Memory B cell (primary cell): ENCODE data around the gene IL17REL.
"Not testable (repeated sequence)": the region's sequence is repeated elsewhere in the genome, so short reads cannot be mapped to it uniquely, and the experiment has no call there.

Experiments
- ATAC-seq: fragments of 150-1000 bp; cut with Tn5 transposase; 2 replicates; pipeline ENCODE4 v1.10.0; 2021; ENCODE audit warnings: low read depth, mild to moderate bottlenecking, moderate library complexity
- DNase-seq, 2 donors: peaks; one replicate each; pipeline ENCODE4 v3.0.0; 2022; ENCODE audit warnings: low spot score in 2 of 2
- H3K27ac Mint-ChIP-seq: one replicate; pipeline ENCODE4 v1.8.0; 2022; ENCODE audit warnings: mild to moderate bottlenecking, moderate library complexity, mixed read lengths
- H3K27me3 Mint-ChIP-seq: one replicate; pipeline ENCODE4 v1.8.0; 2022; ENCODE audit warnings: mixed read lengths
- H3K36me3 Mint-ChIP-seq: one replicate; pipeline ENCODE4 v1.8.0; 2022; ENCODE audit warnings: mild to moderate bottlenecking, mixed read lengths
- H3K4me1 Mint-ChIP-seq: one replicate; pipeline ENCODE4 v1.8.0; 2022; ENCODE audit warnings: mixed read lengths
- H3K4me3 Mint-ChIP-seq: one replicate; pipeline ENCODE4 v1.8.0; 2022; ENCODE audit warnings: mild to moderate bottlenecking, moderate library complexity, mixed read lengths
- H3K9me3 Mint-ChIP-seq: one replicate; pipeline ENCODE4 v1.8.0; 2022; ENCODE audit warnings: mixed read lengths

IL17REL gene

DNA sequence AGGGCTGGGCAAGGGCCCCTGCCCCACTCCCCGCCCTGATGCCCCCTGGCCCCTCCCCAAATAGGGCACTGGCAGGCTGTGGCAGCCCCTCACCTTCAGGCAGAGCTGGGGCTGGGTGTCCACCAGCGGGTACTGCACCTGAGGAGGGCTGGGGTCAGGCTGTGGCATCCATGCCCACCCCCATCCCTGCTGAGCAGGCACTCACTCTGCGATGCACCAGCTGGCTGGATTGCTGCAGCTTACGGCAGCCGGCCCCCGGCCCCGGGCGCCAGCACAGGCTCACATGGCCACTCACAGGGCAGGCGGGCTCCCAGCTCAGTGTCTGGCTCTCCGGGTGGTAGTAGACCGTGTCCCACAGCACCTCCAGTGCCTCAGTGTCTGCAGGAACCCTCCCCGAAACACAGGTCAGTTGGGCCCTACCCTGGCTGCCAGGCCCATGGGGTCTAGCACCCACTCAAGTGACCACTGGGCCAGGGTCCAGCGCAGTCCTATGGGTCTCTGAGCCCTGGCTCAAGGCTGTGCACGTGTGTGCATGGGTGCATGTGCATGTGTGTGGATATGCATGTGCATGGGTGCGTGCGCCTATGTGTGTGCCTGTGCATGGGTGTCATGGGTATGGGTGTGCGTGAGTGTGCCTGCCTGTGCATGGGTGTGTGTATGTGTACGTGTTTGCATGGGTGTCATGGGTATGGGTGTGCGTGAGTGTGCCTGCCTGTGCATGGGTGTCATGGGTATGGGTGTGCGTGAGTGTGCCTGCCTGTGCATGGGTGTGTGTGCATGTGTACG lies 14.4 kb downstream of the IL17REL start:
- Mint-ChIP-seq H3K27ac (no peak overlapping the region), H3K4me1 (peaks cover 18% of the 10 kb centered on the region), H3K27me3 (peaks cover 15% of the 10 kb centered on the region), H3K9me3 (no peaks in the 10 kb centered on the region), H3K36me3 (no peaks in the 10 kb centered on the region), H3K4me3 (no peak overlapping the region)
- ATAC-seq, result no peak
- no peak for DNase-seq

- H3K27me3 Mint-ChIP-seq, result peaks cover 17% of the 10 kb centered on the region
- H3K4me3 Mint-ChIP-seq, result no peak overlapping the region
- H3K36me3 Mint-ChIP-seq, result no peaks in the 10 kb centered on the region
- no peak for ATAC-seq
- H3K27ac Mint-ChIP-seq, result no peak overlapping the region
- DNase-seq, result no peak
- no peaks in the 10 kb centered on the region for H3K9me3 Mint-ChIP-seq
- peaks cover 18% of the 10 kb centered on the region for H3K4me1 Mint-ChIP-seq
These were observed 15.3 kb downstream of the IL17REL start for GRCh38 chr22:49997251-49997599.

- H3K4me3 Mint-ChIP-seq, result no peak overlapping the region
- H3K4me1 Mint-ChIP-seq, result peaks cover 16% of the 10 kb centered on the region
- peaks cover 16% of the 10 kb centered on the region for H3K27me3 Mint-ChIP-seq
- no peak overlapping the region for H3K27ac Mint-ChIP-seq
- ATAC-seq, result no peak
- DNase-seq, result no peak
- peaks cover 1% of the 10 kb centered on the region for H3K9me3 Mint-ChIP-seq
- H3K36me3 Mint-ChIP-seq, result no peaks in the 10 kb centered on the region
These were observed 15.9 kb downstream of the IL17REL start for GRCh38 chr22:49996518-49997250.

- H3K36me3 Mint-ChIP-seq, result peaks cover under 1% of the 10 kb centered on the region
- H3K4me1 Mint-ChIP-seq, result peaks cover 14% of the 10 kb centered on the region
- no peak overlapping the region for H3K27ac Mint-ChIP-seq
- H3K4me3 Mint-ChIP-seq, result no peak overlapping the region
- no peak for DNase-seq
- peaks cover 3% of the 10 kb centered on the region for H3K9me3 Mint-ChIP-seq
- H3K27me3 Mint-ChIP-seq, result peaks cover 16% of the 10 kb centered on the region
- ATAC-seq, result no peak
These were observed 16.4 kb downstream of the IL17REL start for GRCh38 chr22:49996119-49996517.

DNA sequence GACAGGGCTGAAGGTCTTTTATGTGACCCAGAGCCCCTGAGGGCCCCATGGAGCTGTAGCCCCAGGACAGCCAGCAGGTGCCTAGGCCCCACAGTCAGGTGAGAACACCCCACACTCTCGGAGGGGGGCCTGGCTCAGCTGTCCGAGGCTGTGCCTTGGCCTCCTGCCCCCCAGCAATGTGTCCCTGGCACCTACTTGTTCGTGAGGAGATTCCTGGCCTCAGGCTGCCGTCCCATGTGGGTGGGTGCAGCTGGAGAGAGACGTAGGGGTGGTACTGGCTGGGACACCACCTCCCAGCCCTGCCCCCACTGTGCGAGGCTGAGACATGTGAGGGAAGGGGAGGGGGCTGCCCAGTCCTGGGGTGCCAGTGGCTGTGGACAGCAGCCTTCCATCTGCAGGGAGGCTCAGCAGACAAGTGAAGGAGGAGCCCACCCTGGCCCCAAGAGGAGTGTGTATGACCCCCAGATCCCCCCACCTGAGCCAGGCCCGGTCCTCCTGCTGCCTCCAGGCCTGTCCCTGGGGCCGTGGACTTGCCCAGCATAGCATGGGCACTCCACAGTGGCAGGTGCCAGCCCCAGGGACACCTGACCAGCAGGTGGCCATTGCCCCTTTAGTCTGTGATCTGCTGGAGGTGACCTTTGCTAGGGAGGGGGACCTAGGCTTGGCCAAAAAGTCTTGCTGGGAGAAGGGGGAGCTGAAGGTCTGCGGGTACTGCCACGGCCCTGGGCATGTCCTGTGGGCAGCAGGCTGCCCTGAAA lies 17.0 kb downstream of the IL17REL start:
- Mint-ChIP-seq H3K9me3 (peaks cover 6% of the 10 kb centered on the region), H3K4me1 (peaks cover 12% of the 10 kb centered on the region), H3K27ac (no peak overlapping the region), H3K4me3 (no peak overlapping the region), H3K36me3 (peaks cover 3% of the 10 kb centered on the region), H3K27me3 (peaks cover 15% of the 10 kb centered on the region)
- DNase-seq (no peak), ATAC-seq (no peak)

- peaks cover 16% of the 10 kb centered on the region for H3K27me3 Mint-ChIP-seq
These were observed 17.6 kb downstream of the IL17REL start for GRCh38 chr22:49995041-49995360.

DNA sequence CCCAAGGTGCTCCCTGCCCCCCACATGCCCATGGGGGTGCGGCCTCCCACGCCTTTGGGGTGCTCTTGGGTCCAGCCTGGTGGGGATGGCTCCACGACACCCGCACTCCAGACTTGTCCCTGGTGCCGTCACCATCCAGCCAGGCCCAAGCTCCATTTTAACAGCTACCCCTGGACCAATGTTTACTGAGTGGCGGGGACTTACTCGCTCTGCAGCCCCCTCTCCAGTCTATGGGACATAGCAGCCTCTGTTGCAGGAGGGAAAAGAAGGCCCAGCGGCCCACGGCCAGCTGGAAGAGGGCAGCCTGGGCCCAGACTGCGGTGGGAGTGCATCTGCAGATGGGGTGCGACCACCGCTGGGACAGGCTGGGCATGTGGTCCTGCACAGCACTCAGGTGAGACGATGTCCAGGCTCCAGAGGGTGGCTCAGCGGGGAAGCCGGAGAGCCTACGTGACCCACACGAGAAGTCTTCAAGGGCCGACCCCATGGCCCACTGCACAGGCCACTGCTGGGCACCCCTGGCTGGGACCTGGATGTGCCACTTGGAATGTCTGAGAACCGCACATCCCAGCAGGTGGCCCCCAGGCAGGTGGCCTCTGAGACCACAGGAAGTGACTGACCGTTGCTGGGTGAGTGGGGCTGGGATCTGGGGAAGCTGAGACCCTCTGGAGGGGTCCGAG lies 18.1 kb downstream of the IL17REL start:
- H3K27me3 Mint-ChIP-seq, result peaks cover 16% of the 10 kb centered on the region
- peaks cover 6% of the 10 kb centered on the region for H3K9me3 Mint-ChIP-seq
- no peak for ATAC-seq
- peak overlapping the region; percentile 24 for H3K27ac Mint-ChIP-seq
- peaks cover 3% of the 10 kb centered on the region for H3K36me3 Mint-ChIP-seq
- H3K4me3 Mint-ChIP-seq, result no peak overlapping the region
- DNase-seq, result no peak
- H3K4me1 Mint-ChIP-seq, result peaks cover 12% of the 10 kb centered on the region

More at GRCh38 chr22:49995041-49995360, 17.6 kb downstream of the IL17REL start:
- peaks cover 12% of the 10 kb centered on the region for H3K4me1 Mint-ChIP-seq
- H3K9me3 Mint-ChIP-seq, result peaks cover 6% of the 10 kb centered on the region
- H3K27ac Mint-ChIP-seq, result no peak overlapping the region
- ATAC-seq (no peak), DNase-seq (no peak)
- H3K4me3 Mint-ChIP-seq, result no peak overlapping the region
- peaks cover 3% of the 10 kb centered on the region for H3K36me3 Mint-ChIP-seq

- H3K27ac Mint-ChIP-seq, result peak overlapping the region; percentile 51
- H3K27me3 Mint-ChIP-seq, result peaks cover 13% of the 10 kb centered on the region
- no peak overlapping the region for H3K4me3 Mint-ChIP-seq
- ATAC-seq, result no peak
- peaks cover 6% of the 10 kb centered on the region for H3K9me3 Mint-ChIP-seq
- H3K4me1 Mint-ChIP-seq, result peaks cover 12% of the 10 kb centered on the region
- DNase-seq, result no peak
- H3K36me3 Mint-ChIP-seq, result peaks cover 3% of the 10 kb centered on the region
These were observed 18.8 kb downstream of the IL17REL start for GRCh38 chr22:49993649-49994360.

GRCh38 chr22:49992921-49993648 lies 19.5 kb downstream of the IL17REL start:
- Mint-ChIP-seq H3K9me3 (peaks cover 6% of the 10 kb centered on the region), H3K4me1 (peaks cover 6% of the 10 kb centered on the region), H3K27me3 (peaks cover 8% of the 10 kb centered on the region), H3K27ac (peak overlapping the region; percentile 51), H3K36me3 (peaks cover 3% of the 10 kb centered on the region), H3K4me3 (peak overlapping the region; percentile 71)
- DNase-seq, result peak; percentile 64 to 69
- peak; percentile 96 for ATAC-seq

GRCh38 chr22:49991907-49992533 lies 20.5 kb downstream of the IL17REL start:
- peaks cover 10% of the 10 kb centered on the region for H3K27me3 Mint-ChIP-seq
- H3K36me3 Mint-ChIP-seq, result peaks cover 3% of the 10 kb centered on the region
- DNase-seq (no peak), ATAC-seq (no peak)
- peaks cover 3% of the 10 kb centered on the region for H3K4me1 Mint-ChIP-seq
- no peak overlapping the region for H3K4me3 Mint-ChIP-seq
- peaks cover 6% of the 10 kb centered on the region for H3K9me3 Mint-ChIP-seq
- no peak overlapping the region for H3K27ac Mint-ChIP-seq

GRCh38 chr22:49991167-49991566 lies 21.4 kb downstream of the IL17REL start:
- H3K9me3 Mint-ChIP-seq, result peaks cover 8% of the 10 kb centered on the region
- no peak overlapping the region for H3K27ac Mint-ChIP-seq
- H3K4me3 Mint-ChIP-seq, result no peak overlapping the region
- H3K36me3 Mint-ChIP-seq, result peaks cover 3% of the 10 kb centered on the region
- H3K27me3 Mint-ChIP-seq, result peaks cover 10% of the 10 kb centered on the region
- DNase-seq (no peak), ATAC-seq (no peak)
- peaks cover 3% of the 10 kb centered on the region for H3K4me1 Mint-ChIP-seq

DNA sequence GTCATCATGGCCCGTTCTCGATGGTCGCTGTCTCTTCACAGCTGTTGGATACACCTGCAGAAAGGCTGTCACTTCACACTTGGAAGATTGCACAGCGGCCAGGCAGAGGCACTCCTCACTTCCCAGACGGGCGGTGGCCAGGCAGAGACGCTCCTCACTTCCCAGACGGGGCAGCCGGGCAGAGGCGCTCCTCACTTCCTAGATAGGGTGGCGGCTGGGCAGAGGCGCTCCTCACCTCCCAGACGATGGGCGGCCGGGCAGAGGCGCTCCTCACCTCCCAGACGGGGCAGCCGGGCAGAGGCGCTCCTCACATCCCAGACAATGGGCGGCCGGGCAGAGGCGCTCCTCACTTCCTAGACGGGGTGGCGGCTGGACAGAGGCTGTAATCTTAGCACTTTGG lies 22.7 kb downstream of the IL17REL start:
- not testable (repeated sequence) for H3K4me3 Mint-ChIP-seq, H3K4me1 Mint-ChIP-seq, H3K27ac Mint-ChIP-seq, DNase-seq, H3K36me3 Mint-ChIP-seq, ATAC-seq
- Mint-ChIP-seq H3K9me3 (peaks cover 16% of the 10 kb centered on the region), H3K27me3 (peaks cover 14% of the 10 kb centered on the region)
